Esophagus squamous epithelium (tissue), 5 donors: Measurements from ENCODE around the gene ZNF672. TPM values are rescaled to one million over a fixed set of nuclear protein-coding genes. Genes with fewer than 3 reads are reported as not detected.

ENCODE experiments used
- DNase-seq: peaks from one replicate; lab custom pipeline; 2025; lab: John Stamatoyannopoulos, UW
- H3K27ac ChIP-seq, 4 donors: fragments of 200-600 bp; sonication (generic); one replicate each; pipeline ENCODE4 v1.5.1; 2016 to 2019; ENCODE audit warnings: mild to moderate bottlenecking in 1 of 4
- H3K27me3 ChIP-seq, 4 donors: fragments of 200-600 bp; sonication (generic); 1 replicate in 3 of 4; 2 replicates in 1 of 4; pipeline versions ENCODE4 v1.5.1 to v1.6.0; 2017 to 2021; ENCODE audit warnings: antibody characterized with exemption in 1 of 4
- H3K36me3 ChIP-seq, 3 donors: fragments of 200-600 bp; sonication (generic); one replicate each; pipeline ENCODE4 v1.5.1; 2016 to 2019
- H3K4me1 ChIP-seq, 3 donors: fragments of 200-600 bp; sonication (generic); one replicate each; pipeline ENCODE4 v1.5.1; 2017 to 2019
- H3K4me3 ChIP-seq, 4 donors: fragments of 200-600 bp; sonication (generic); 1 replicate in 3 of 4; 2 replicates in 1 of 4; pipeline ENCODE4 v1.5.1; 2016 to 2019; ENCODE audit warnings: mild to moderate bottlenecking in 2 of 4, moderate library complexity in 1 of 4
- H3K9me3 ChIP-seq, 3 donors: fragments of 200-600 bp; sonication (generic); one replicate each; pipeline ENCODE4 v1.5.1; 2016 to 2019
- POLR2A ChIP-seq, 4 donors: fragments of 450-650 bp; IDR thresholded peaks; one replicate each; pipeline ENCODE4 v1.6.1; 2017; ENCODE audit warnings: antibody characterized with exemption in 4 of 4, mild to moderate bottlenecking in 4 of 4, moderate library complexity in 3 of 4
- WGBS, 2 donors: methylation state at CpG; one replicate each; pipeline ENCODE4 v1.1.5; 2018; 5-methylcytosine and 5-hydroxymethylcytosine counted together
- intact Hi-C: fragments of 100-400 bp; cut with DNase I; formaldehyde crosslinking; loops from one replicate; pipeline ENCODE4 v1.15.0; 2022
- total RNA-seq, 4 donors: library from RNA; depleted of rRNA; stranded (reverse); fragments of >200 nt; gene quantifications; one replicate each; pipeline ENCODE4 v1.1.0, GENCODE V29; 2016
- TF ChIP-seq, protein P1 (sequence below), 6 experiments: fragments of 450-650 bp in 4 of 6; fragments of 200-600 bp in 2 of 6; sonication (generic) in 2 of 6; IDR thresholded peaks; one replicate each; pipeline ENCODE4 v1.5.1; 2016 to 2019; ENCODE audit warnings: antibody characterized with exemption in 6 of 6, mild to moderate bottlenecking in 4 of 6, moderate library complexity in 4 of 6
- donor health status: DM: yes; HTN: yes; CAD: no.

Gene ZNF672
- total RNA-seq, 4 donors from 2014 or later = 22.3 to 25.8 (median 24.0) TPM

DNA sequence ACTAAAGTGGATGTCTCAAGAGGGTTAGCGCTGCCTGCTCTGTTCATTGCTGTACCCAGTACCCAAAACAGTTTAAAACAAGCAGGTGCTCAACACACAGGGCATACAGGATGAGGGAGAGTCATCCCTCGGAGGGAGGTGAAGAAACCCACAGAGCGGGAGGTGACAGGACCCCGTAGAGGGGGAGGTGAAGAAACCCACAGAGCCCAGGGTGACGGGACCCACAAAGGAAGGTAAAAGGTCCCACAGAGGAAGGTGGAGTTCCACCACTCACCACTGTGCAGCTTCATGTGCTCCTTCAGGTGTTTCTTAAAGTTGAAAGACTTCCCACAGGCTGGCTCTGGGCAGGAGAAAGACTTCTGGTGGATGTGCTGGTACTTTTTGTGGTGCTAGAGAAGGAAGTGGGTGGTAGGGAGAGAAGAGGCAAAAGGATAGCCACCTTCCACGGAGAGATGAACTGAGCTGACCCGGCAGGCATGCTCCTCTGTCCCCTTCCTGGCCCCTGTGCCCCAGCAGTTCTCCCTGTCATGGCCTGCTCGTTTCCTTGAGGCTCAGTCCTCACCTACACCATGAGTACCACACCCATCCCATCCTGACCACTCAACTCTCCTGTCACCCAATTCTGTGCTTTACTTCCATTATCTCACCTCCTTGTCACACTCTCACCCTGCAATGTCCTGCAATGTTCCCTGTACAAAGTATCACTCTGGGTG, 15.8 kb downstream of the ZNF672 start:
- DNase-seq = no peak
- intact Hi-C loops = no loop called here
- no peaks in the 10 kb centered on the region for H3K27me3 ChIP-seq
- H3K27ac ChIP-seq = no peak overlapping the region
- WGBS, 2 donors = 78 to 89% methylated on average over 8 of the region's 8 CpGs
- no peak for TF ChIP-seq POLR2A (IDR thresholded peaks at IDR 0.05)
- TF ChIP-seq, protein P1, sequence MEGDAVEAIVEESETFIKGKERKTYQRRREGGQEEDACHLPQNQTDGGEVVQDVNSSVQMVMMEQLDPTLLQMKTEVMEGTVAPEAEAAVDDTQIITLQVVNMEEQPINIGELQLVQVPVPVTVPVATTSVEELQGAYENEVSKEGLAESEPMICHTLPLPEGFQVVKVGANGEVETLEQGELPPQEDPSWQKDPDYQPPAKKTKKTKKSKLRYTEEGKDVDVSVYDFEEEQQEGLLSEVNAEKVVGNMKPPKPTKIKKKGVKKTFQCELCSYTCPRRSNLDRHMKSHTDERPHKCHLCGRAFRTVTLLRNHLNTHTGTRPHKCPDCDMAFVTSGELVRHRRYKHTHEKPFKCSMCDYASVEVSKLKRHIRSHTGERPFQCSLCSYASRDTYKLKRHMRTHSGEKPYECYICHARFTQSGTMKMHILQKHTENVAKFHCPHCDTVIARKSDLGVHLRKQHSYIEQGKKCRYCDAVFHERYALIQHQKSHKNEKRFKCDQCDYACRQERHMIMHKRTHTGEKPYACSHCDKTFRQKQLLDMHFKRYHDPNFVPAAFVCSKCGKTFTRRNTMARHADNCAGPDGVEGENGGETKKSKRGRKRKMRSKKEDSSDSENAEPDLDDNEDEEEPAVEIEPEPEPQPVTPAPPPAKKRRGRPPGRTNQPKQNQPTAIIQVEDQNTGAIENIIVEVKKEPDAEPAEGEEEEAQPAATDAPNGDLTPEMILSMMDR (IDR thresholded peaks at IDR 0.05) = no peak
- H3K4me3 ChIP-seq = no peak overlapping the region
- H3K9me3 ChIP-seq = no peaks in the 10 kb centered on the region
- H3K4me1 ChIP-seq = peaks cover 5 to 41% (median 10%) of the 10 kb centered on the region in 3 donors
- peaks cover 0 to 75% (median 21%) of the 10 kb centered on the region in 3 donors for H3K36me3 ChIP-seq

DNA sequence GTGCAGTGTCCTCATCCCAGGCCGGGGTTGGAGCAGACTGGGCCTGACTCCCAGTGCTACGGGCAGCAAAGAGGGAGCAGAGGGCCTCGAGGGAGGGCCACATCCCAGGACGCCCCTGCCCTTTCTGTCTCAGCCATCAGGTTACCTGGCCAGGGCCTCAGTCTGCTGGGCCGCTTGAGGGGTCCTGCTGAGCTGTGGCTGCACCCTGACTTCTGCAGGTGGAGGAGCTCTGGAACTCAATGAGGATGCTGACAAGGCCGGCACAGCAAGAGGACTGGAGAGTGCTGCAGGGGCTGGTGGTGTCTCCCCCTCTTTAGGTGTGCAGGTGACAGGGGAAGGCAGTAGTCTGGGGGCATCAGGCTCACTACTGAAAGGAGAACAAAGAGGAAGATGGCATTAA, 17.6 kb downstream of the ZNF672 start:
- no peaks in the 10 kb centered on the region for H3K27me3 ChIP-seq
- H3K27ac ChIP-seq = no peak overlapping the region
- peaks cover 10 to 48% (median 10%) of the 10 kb centered on the region in 3 donors for H3K4me1 ChIP-seq
- H3K4me3 ChIP-seq = no peak overlapping the region
- intact Hi-C loops = no loop called here
- DNase-seq = no peak
- peaks cover 0 to 57% (median 7%) of the 10 kb centered on the region in 3 donors for H3K36me3 ChIP-seq
- H3K9me3 ChIP-seq = no peaks in the 10 kb centered on the region
- WGBS, 2 donors = 100% methylated on average over 1 of the region's 6 CpGs; no CpG with 5 or more reads in 1 of the 2 donors
- TF ChIP-seq POLR2A (IDR thresholded peaks at IDR 0.05) = no peak
- TF ChIP-seq, protein P1 (IDR thresholded peaks at IDR 0.05) = no peak

DNA sequence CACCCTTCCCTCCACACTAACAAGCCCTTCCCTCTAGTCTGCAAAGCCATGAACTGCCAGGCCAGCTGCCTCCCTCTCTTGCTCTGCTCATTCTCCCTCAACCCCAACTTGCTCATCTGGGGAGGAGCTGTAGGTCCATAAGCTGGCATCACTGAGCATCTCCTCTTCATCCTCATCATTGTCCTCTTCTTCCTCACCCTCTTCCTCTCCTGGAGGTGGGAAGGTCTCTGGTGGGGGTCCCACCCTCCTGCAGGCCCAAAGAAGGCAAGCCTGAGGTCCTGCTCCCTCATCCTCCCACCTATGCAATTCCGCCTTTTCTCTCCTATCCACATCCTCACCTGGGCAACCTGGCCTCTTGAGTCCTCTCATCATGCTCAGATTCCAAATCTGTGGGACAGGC, 18.2 kb downstream of the ZNF672 start:
- Histone ChIP-seq H3K36me3 (peaks cover 0 to 51% (median under 1%) of the 10 kb centered on the region in 3 donors), H3K9me3 (no peaks in the 10 kb centered on the region), H3K4me3 (no peak overlapping the region), H3K4me1 (peaks cover 10 to 48% (median 10%) of the 10 kb centered on the region in 3 donors), H3K27me3 (no peaks in the 10 kb centered on the region), H3K27ac (no peak overlapping the region)
- TF ChIP-seq, protein P1 (IDR thresholded peaks at IDR 0.05) = no peak
- no peak for TF ChIP-seq POLR2A (IDR thresholded peaks at IDR 0.05)
- 100% methylated on average over 1 of the region's 1 CpG for WGBS, 2 donors
- no peak for DNase-seq
- intact Hi-C loops = no loop called here

DNA sequence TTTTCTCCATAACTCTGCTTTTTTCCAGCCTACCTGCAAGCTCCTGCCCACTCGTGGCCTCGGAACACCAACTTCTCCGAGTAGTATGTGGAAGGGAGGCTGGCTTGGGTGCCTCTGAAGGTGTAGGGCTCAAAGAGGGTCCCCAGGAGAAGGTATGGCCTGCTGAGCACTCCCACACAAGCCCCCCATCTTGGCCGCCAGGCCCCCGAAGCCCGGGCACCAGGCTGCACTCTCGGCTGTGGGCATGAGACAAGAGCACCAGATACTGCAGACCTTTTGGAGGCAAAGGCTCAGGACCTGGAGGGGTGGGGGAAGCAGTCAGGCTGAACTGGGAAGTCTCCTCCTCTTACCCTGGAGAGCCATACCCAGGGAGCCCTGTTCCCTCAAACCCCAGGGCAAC, 19.2 kb downstream of the ZNF672 start:
- TF ChIP-seq POLR2A (IDR thresholded peaks at IDR 0.05) = no peak
- TF ChIP-seq, protein P1 (IDR thresholded peaks at IDR 0.05) = no peak
- Histone ChIP-seq H3K27ac (peak overlapping the region in 3 of 4 donors; percentile 91 to 97 (median 93)), H3K27me3 (no peaks in the 10 kb centered on the region), H3K36me3 (peaks cover 0 to 41% (median 0%) of the 10 kb centered on the region in 3 donors), H3K4me3 (peak overlapping the region in 2 of 4 donors; percentile 60 to 74), H3K4me1 (peaks cover 10 to 48% (median 10%) of the 10 kb centered on the region in 3 donors), H3K9me3 (no peaks in the 10 kb centered on the region)
- intact Hi-C loops = no loop called here
- WGBS, 2 donors = 71 to 80% methylated on average over 2 to 5 of the region's 7 CpGs
- DNase-seq = no peak

DNA sequence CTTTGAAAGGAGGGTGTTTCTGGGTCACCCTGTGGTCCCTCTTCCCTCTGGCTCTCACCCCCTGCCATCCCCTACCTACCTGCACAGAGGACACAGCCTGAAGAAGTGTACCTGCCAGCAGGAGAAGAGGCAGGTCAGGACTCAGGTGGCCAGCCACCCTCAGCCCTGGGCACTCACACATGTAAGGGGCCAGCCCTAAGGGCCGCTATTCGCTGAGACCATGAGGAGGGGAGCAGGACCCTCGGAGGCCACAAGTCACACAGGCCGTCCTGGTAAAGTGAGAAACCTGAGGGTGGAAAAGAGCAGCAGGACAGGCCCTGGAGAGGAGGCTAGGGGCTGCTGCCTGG, 19.7 kb downstream of the ZNF672 start:
- H3K27me3 ChIP-seq = no peaks in the 10 kb centered on the region
- TF ChIP-seq POLR2A (IDR thresholded peaks at IDR 0.05) = no peak
- TF ChIP-seq, protein P1 (IDR thresholded peaks at IDR 0.05) = no peak
- no peaks in the 10 kb centered on the region for H3K9me3 ChIP-seq
- intact Hi-C loops = no loop called here
- no peak for DNase-seq
- peak overlapping the region; percentile 45 to 74 (median 66) for H3K4me3 ChIP-seq
- peak overlapping the region; percentile 91 to 97 (median 94) for H3K27ac ChIP-seq
- H3K4me1 ChIP-seq = peaks cover 12 to 50% (median 13%) of the 10 kb centered on the region in 3 donors
- WGBS, 2 donors = no CpG with 5 or more reads among the region's 4 CpGs
- H3K36me3 ChIP-seq = peaks cover 0 to 37% (median 0%) of the 10 kb centered on the region in 3 donors
